H1 (cell line): ENCODE data around the gene FARS2. TPM values are rescaled to one million over a fixed set of nuclear protein-coding genes. Genes with fewer than 3 reads are reported as not detected.

Experiments
- CTCF ChIA-PET: fragments of 300-600 bp; sonication (Branson Sonifier 250); formaldehyde crosslinking; loops from one replicate; lab custom pipeline; 2021; ENCODE audit not compliant: partially characterized antibody; lab: Charles Lee
- POLR2A ChIA-PET: fragments of 300-600 bp; sonication (Branson Sonifier 250); formaldehyde crosslinking; loops from one replicate; lab custom pipeline; 2021; ENCODE audit warnings: inconsistent platforms; ENCODE audit not compliant: partially characterized antibody; lab: Charles Lee
- DNase-seq, 2 experiments: peaks; one replicate each; pipeline versions ENCODE4 v3.0.0 to v3.0.0-alpha.2; 2010 to 2022; ENCODE audit warnings: low spot score in 2 of 2, low read depth in 1 of 2, mixed read lengths in 1 of 2
- FAIRE-seq: peaks from 2 replicates; lab custom pipeline; 2011; peaks lifted over from hg19 to GRCh38; lab: Jason Lieb, UNC
- H2AFZ ChIP-seq: 2 replicates; pipeline ENCODE4 v1.8.1; 2012; ENCODE audit warnings: low read length, inconsistent platforms
- H2AK5ac ChIP-seq: 2 replicates; pipeline ENCODE4 v1.6.1; 2013; ENCODE audit warnings: low read depth, low read length
- H2BK120ac ChIP-seq: replicated peaks from 2 replicates; pipeline ENCODE3; 2013; ENCODE audit warnings: low read depth, low read length, inconsistent platforms
- H2BK12ac ChIP-seq: 2 replicates; pipeline ENCODE4 v1.6.1; 2013; ENCODE audit warnings: low read depth, low read length
- H2BK15ac ChIP-seq: 2 replicates; pipeline ENCODE4 v1.6.1; 2013; ENCODE audit warnings: low read length
- H2BK20ac ChIP-seq: 2 replicates; pipeline ENCODE4 v1.6.1; 2013; ENCODE audit warnings: low read length
- H2BK5ac ChIP-seq: 2 replicates; pipeline ENCODE4 v1.6.1; 2013; ENCODE audit warnings: low read depth, low read length
- H3K14ac ChIP-seq: 2 replicates; pipeline ENCODE4 v1.6.1; 2013; ENCODE audit warnings: inconsistent platforms; ENCODE audit not compliant: insufficient read length
- H3K18ac ChIP-seq: 2 replicates; pipeline ENCODE4 v1.6.1; 2013; ENCODE audit warnings: low read length; ENCODE audit errors: extremely low read depth
- H3K23ac ChIP-seq: 2 replicates; pipeline ENCODE4 v1.6.1; 2013; ENCODE audit warnings: inconsistent platforms; ENCODE audit not compliant: insufficient read length
- H3K23me2 ChIP-seq: 2 replicates; pipeline ENCODE4 v1.6.1; 2013; ENCODE audit warnings: low read depth, low read length
- H3K27ac ChIP-seq: 2 replicates; pipeline ENCODE4 v1.6.1; 2011; ENCODE audit warnings: low read depth, low read length, inconsistent platforms
- H3K27me3 ChIP-seq, 4 experiments: replicated peaks in 1 of 4; 1 replicate in 1 of 4; 2 replicates in 3 of 4; pipeline versions ENCODE4 v1.6.1 to v1.8.1; 2011 to 2013; ENCODE audit warnings: low read length in 3 of 4, mild to moderate bottlenecking in 3 of 4, inconsistent platforms in 2 of 4, mixed read lengths in 2 of 4, moderate library complexity in 1 of 4; ENCODE audit not compliant: control insufficient read depth in 3 of 4, insufficient read depth in 3 of 4; ENCODE audit errors: extremely low read depth in 1 of 4
- H3K36me3 ChIP-seq, 4 experiments: 2 replicates each; pipeline versions ENCODE4 v1.6.1 to v1.8.1; 2011 to 2013; ENCODE audit warnings: mild to moderate bottlenecking in 4 of 4, low read length in 3 of 4, moderate library complexity in 2 of 4, control low read depth in 1 of 4, inconsistent platforms in 1 of 4; ENCODE audit not compliant: insufficient read depth in 4 of 4, control insufficient read depth in 2 of 4
- H3K4ac ChIP-seq: replicated peaks from 2 replicates; pipeline ENCODE3; 2013; ENCODE audit warnings: low read length, low read depth, mixed read lengths, inconsistent platforms; ENCODE audit not compliant: insufficient read length
- H3K4me1 ChIP-seq, 4 experiments: replicated peaks in 1 of 4; 1 replicate in 1 of 4; 2 replicates in 3 of 4; pipeline versions ENCODE4 v1.6.1 to v1.8.1; 2011 to 2013; ENCODE audit warnings: low read length in 3 of 4, inconsistent platforms in 2 of 4, mixed read lengths in 1 of 4; ENCODE audit not compliant: insufficient read depth in 4 of 4, control insufficient read depth in 3 of 4
- H3K4me2 ChIP-seq, 2 experiments: 2 replicates each; pipeline versions ENCODE4 v1.6.1 to v1.8.1; 2011 to 2013; ENCODE audit warnings: low read depth in 2 of 2, low read length in 2 of 2, control low read depth in 1 of 2, inconsistent platforms in 1 of 2, mild to moderate bottlenecking in 1 of 2; ENCODE audit not compliant: insufficient read depth in 1 of 2
- H3K4me3 ChIP-seq, 4 experiments: fragments of 200-600, 300-600 bp in 1 of 4; sonication (generic), shearing (Covaris generic), sonication (Bioruptor Twin) in 1 of 4; 2 replicates each; pipeline versions ENCODE4 v1.5.1 to v1.8.1; 2011 to 2016; ENCODE audit warnings: low read length in 4 of 4, low read depth in 3 of 4, control low read depth in 2 of 4, inconsistent platforms in 2 of 4, mild to moderate bottlenecking in 2 of 4, mixed read lengths in 1 of 4, moderate library complexity in 1 of 4; ENCODE audit not compliant: insufficient read depth in 2 of 4; ENCODE audit errors: extremely low read depth in 1 of 4
- H3K56ac ChIP-seq: replicated peaks from 2 replicates; pipeline ENCODE3; 2013; ENCODE audit warnings: low read depth, mild to moderate bottlenecking, mixed read lengths, low read length, inconsistent platforms; ENCODE audit not compliant: insufficient read length
- H3K79me1 ChIP-seq: 2 replicates; pipeline ENCODE4 v1.6.1; 2013; ENCODE audit warnings: low read depth, low read length, control low read depth
- H3K79me2 ChIP-seq, 2 experiments: 2 replicates each; pipeline versions ENCODE4 v1.6.1 to v1.8.1; 2012 to 2013; ENCODE audit warnings: low read length in 2 of 2, mild to moderate bottlenecking in 2 of 2, inconsistent platforms in 1 of 2; ENCODE audit not compliant: insufficient read depth in 2 of 2, control insufficient read depth in 1 of 2
- H3K9ac ChIP-seq, 4 experiments: replicated peaks in 1 of 4; 1 replicate in 1 of 4; 2 replicates in 3 of 4; pipeline versions ENCODE4 v1.6.1 to v1.8.1; 2011 to 2013; ENCODE audit warnings: low read depth in 3 of 4, low read length in 3 of 4, control low read depth in 2 of 4, mild to moderate bottlenecking in 2 of 4, moderate library complexity in 2 of 4, inconsistent platforms in 1 of 4; ENCODE audit errors: extremely low read depth in 1 of 4
- H3K9me3 ChIP-seq, 2 experiments: 2 replicates each; pipeline versions ENCODE4 v1.6.1 to v1.8.1; 2012 to 2013; ENCODE audit warnings: mild to moderate bottlenecking in 2 of 2, moderate library complexity in 2 of 2, control low read depth in 1 of 2, inconsistent platforms in 1 of 2, low read depth in 1 of 2, low read length in 1 of 2, mixed read lengths in 1 of 2; ENCODE audit not compliant: insufficient read depth in 2 of 2
- H4K20me1 ChIP-seq, 2 experiments: replicated peaks in 1 of 2; 2 replicates each; pipeline versions ENCODE3 to v1.8.1; 2011 to 2013; ENCODE audit warnings: inconsistent platforms in 2 of 2, low read length in 2 of 2, mild to moderate bottlenecking in 1 of 2; ENCODE audit not compliant: insufficient read depth in 2 of 2, control insufficient read depth in 1 of 2
- H4K5ac ChIP-seq: 2 replicates; pipeline ENCODE4 v1.6.1; 2013; ENCODE audit warnings: low read length, low read depth, mixed read lengths, inconsistent platforms; ENCODE audit not compliant: insufficient read length
- H4K8ac ChIP-seq: 2 replicates; pipeline ENCODE4 v1.8.0; 2013; ENCODE audit warnings: mild to moderate bottlenecking, moderate library complexity, low read length, inconsistent platforms; ENCODE audit not compliant: insufficient read depth; ENCODE audit errors: extremely low read depth
- H4K91ac ChIP-seq: replicated peaks from 2 replicates; pipeline ENCODE3; 2013; ENCODE audit warnings: low read length, mixed read lengths, inconsistent platforms; ENCODE audit not compliant: insufficient read length
- BCL11A ChIP-seq, 2 experiments: IDR thresholded peaks; one replicate each; pipeline ENCODE4 v1.6.1; 2011; ENCODE audit warnings: low read depth in 2 of 2, low read length in 2 of 2, mild to moderate bottlenecking in 2 of 2
- E2F6 ChIP-seq: IDR thresholded peaks from 2 replicates; pipeline ENCODE4 v1.6.1; 2012; ENCODE audit warnings: inconsistent platforms
- FOSL1 ChIP-seq: IDR thresholded peaks from 2 replicates; pipeline ENCODE4 v1.6.1; 2011; ENCODE audit warnings: mild to moderate bottlenecking, low read depth, low read length, moderate library complexity; ENCODE audit not compliant: insufficient read depth
- NANOG ChIP-seq: IDR thresholded peaks from 2 replicates; pipeline ENCODE4 v1.6.1; 2011; ENCODE audit warnings: low read length, low read depth, mild to moderate bottlenecking, inconsistent platforms; ENCODE audit not compliant: insufficient read depth, poor library complexity, severe bottlenecking
- TCF12 ChIP-seq: IDR thresholded peaks from 2 replicates; pipeline ENCODE4 v1.6.1; 2011; ENCODE audit warnings: low read depth, mild to moderate bottlenecking, low read length
- WGBS, 2 experiments: shearing (Covaris generic) in 1 of 2; methylation state at CpG; one replicate each; pipeline versions ENCODE4 v1.1.6 to v1.1.7; 2013 to 2015; ENCODE audit warnings: low lambda C conversion rate in 2 of 2, mixed read lengths in 2 of 2, inconsistent platforms in 1 of 2, low coverage in 1 of 2, missing lambda C conversion rate in 1 of 2; ENCODE audit not compliant: insufficient replicate concordance in 2 of 2, insufficient coverage in 1 of 2, insufficient read length in 1 of 2; ENCODE audit errors: extremely low coverage in 1 of 2, missing lambda C conversion rate in 1 of 2; 5-methylcytosine and 5-hydroxymethylcytosine counted together
- polyA plus RNA-seq, 7 experiments: library from polyadenylated mRNA; depleted of rRNA in 3 of 7; stranded (reverse) in 5 of 7; unstranded in 2 of 7; fragments of >200 nt in 5 of 7; fragments of 200-250 nt in 2 of 7; gene quantifications; 1 replicate in 5 of 7; 2 replicates in 1 of 7; 4 replicates in 1 of 7; pipeline versions ENCODE4 v1.2.1 to v1.2.3, GENCODE V29; 2011 to 2013; ENCODE audit warnings: missing spikeins in 2 of 7, mixed read lengths in 2 of 7
- total RNA-seq: library from RNA; stranded (reverse); fragmentation: NEBNext Ultra II Directional; extraction: Animal tissue kit (Norgen Biotek cat#: 25700); gene quantifications from 2 replicates; pipeline ENCODE4 v1.2.1, GENCODE V29; 2021

Gene FARS2
- total and polyA plus RNA-seq, 2 of the 8 experiments (the other 6 are each of a cell fraction or from before 2014, with no cell fraction given): 11.7 to 14.4 TPM

- no peak overlapping the region for H3K4me3 ChIP-seq
- no peak overlapping the region for H2BK120ac ChIP-seq
- H3K56ac ChIP-seq: no peak overlapping the region
- H2AFZ ChIP-seq: no peak overlapping the region
- no peaks in the 10 kb centered on the region for H3K36me3 ChIP-seq
- no peak overlapping the region for H3K4ac ChIP-seq
- H3K27me3 ChIP-seq: no peaks in the 10 kb centered on the region
- POLR2A ChIA-PET: no interaction called here
- no peak overlapping the region for H2AK5ac ChIP-seq
- no peak overlapping the region for H3K27ac ChIP-seq
- H4K8ac ChIP-seq: no peak overlapping the region
- TF ChIP-seq TCF12 (no peak), E2F6 (no peak), BCL11A (IDR thresholded peaks at IDR 0.05; ENCODE audit: low read depth in 2 of 2, low read length in 2 of 2) (no peak), FOSL1 (no peak), NANOG (no peak)
- no peaks in the 10 kb centered on the region for H3K23me2 ChIP-seq
- no peak overlapping the region for H2BK20ac ChIP-seq
- CTCF ChIA-PET: interaction anchor here (0.8 to 1.2 kb wide), 5 partner anchors 10 to 268 kb away, joined by 3 to 5 read pairs (median 3); no protein-coding TSS in a partner anchor
- H2BK5ac ChIP-seq: no peak overlapping the region
- DNase-seq (no peak), FAIRE-seq (no peak)
- H4K20me1 ChIP-seq: no peaks in the 10 kb centered on the region
- H4K91ac ChIP-seq: no peak overlapping the region
- no peak overlapping the region for H3K23ac ChIP-seq
- no peak overlapping the region for H3K14ac ChIP-seq
- no peak overlapping the region for H2BK15ac ChIP-seq
- H3K79me1 ChIP-seq: no peaks in the 10 kb centered on the region
- no peaks in the 10 kb centered on the region for H3K9me3 ChIP-seq
- H3K4me1 ChIP-seq: peaks cover 2 to 8% (median 6%) of the 10 kb centered on the region in 4 experiments
- H3K79me2 ChIP-seq: no peaks in the 10 kb centered on the region
- no peak overlapping the region for H2BK12ac ChIP-seq
- WGBS, 2 experiments: 89% methylated on average over 8 of the region's 8 CpGs; no CpG with 5 or more reads in 1 of the 2 experiments
- no peak overlapping the region for H3K9ac ChIP-seq
- H3K18ac ChIP-seq: no peak overlapping the region
- H3K4me2 ChIP-seq: no peak overlapping the region
- H4K5ac ChIP-seq: no peak overlapping the region
These were observed 247.8 kb downstream of the FARS2 start for GRCh38 chr6:5509106-5509505.
